ENCODE measurements around the gene KRT83. TPM values are rescaled to one million over a fixed set of nuclear protein-coding genes. Genes with fewer than 3 reads are reported as not detected.

The KRT83 gene
- total and polyA plus RNA-seq, 12 donors, result not detected

GRCh38 chr12:52312086-52312485 is 9.1 kb downstream of the KRT83 start:
- Histone ChIP-seq H3K4me1 (replicated peaks in 1 of 2) (no peaks in the 10 kb centered on the region), H3K4me3 (no peak overlapping the region), H3K27me3 (peaks cover 21% of the 10 kb centered on the region), H3K27ac (no peak overlapping the region), H3K9me3 (replicated peaks in 1 of 3) (no peaks in the 10 kb centered on the region), H3K36me3 (replicated peaks in 1 of 2) (no peaks in the 10 kb centered on the region)
- WGBS, 4 donors, result 50 to 65% (median 61%) methylated on average over 2 to 4 of the region's 4 CpGs
- intact Hi-C loops (cut with DNase I), result no loop called here
- no peak for DNase-seq
- TF ChIP-seq POLR2A (IDR thresholded peaks at IDR 0.05), result no peak
- TF ChIP-seq, protein P1, sequence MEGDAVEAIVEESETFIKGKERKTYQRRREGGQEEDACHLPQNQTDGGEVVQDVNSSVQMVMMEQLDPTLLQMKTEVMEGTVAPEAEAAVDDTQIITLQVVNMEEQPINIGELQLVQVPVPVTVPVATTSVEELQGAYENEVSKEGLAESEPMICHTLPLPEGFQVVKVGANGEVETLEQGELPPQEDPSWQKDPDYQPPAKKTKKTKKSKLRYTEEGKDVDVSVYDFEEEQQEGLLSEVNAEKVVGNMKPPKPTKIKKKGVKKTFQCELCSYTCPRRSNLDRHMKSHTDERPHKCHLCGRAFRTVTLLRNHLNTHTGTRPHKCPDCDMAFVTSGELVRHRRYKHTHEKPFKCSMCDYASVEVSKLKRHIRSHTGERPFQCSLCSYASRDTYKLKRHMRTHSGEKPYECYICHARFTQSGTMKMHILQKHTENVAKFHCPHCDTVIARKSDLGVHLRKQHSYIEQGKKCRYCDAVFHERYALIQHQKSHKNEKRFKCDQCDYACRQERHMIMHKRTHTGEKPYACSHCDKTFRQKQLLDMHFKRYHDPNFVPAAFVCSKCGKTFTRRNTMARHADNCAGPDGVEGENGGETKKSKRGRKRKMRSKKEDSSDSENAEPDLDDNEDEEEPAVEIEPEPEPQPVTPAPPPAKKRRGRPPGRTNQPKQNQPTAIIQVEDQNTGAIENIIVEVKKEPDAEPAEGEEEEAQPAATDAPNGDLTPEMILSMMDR (IDR thresholded peaks at IDR 0.05), result no peak

DNA sequence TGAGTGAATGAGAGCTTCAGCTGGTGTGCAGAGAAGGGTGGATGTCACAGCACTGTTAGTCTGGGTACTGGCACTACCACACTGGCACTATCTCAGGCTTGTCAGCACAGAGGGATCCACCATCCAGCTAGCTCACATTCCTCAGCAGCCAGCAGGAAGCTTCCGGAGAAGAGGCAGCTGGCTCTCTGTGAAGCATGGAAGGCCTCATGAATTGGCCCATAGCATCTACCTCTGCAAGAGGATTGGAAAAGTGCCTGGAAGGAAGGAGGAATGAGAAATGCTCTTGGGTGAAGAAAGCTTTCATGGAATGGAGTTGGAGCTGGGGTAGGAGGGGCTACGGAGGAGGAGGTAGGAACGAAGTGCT is 9.9 kb downstream of the KRT83 start:
- peaks cover 21% of the 10 kb centered on the region for H3K27me3 ChIP-seq
- H3K36me3 ChIP-seq (replicated peaks in 1 of 2), result no peaks in the 10 kb centered on the region
- H3K4me3 ChIP-seq, result no peak overlapping the region
- DNase-seq, result no peak
- no peaks in the 10 kb centered on the region for H3K4me1 ChIP-seq (replicated peaks in 1 of 2)
- H3K9me3 ChIP-seq (replicated peaks in 1 of 3), result no peaks in the 10 kb centered on the region
- no peak for TF ChIP-seq POLR2A (IDR thresholded peaks at IDR 0.05)
- TF ChIP-seq, protein P1 (IDR thresholded peaks at IDR 0.05), result no peak
- WGBS, 4 donors, result 76 to 86% (median 82%) methylated on average over 3 of the region's 3 CpGs
- H3K27ac ChIP-seq, result no peak overlapping the region
- intact Hi-C loops (cut with DNase I), result no loop called here

- no peak for TF ChIP-seq POLR2A (IDR thresholded peaks at IDR 0.05)
- TF ChIP-seq, protein P1 (IDR thresholded peaks at IDR 0.05), result no peak
- intact Hi-C loops (cut with DNase I), result no loop called here
- H3K9me3 ChIP-seq (replicated peaks in 1 of 3), result no peaks in the 10 kb centered on the region
- no peaks in the 10 kb centered on the region for H3K36me3 ChIP-seq (replicated peaks in 1 of 2)
- 75 to 85% (median 80%) methylated on average over 5 of the region's 5 CpGs for WGBS, 4 donors
- H3K27ac ChIP-seq, result no peak overlapping the region
- no peak overlapping the region for H3K4me3 ChIP-seq
- no peak for DNase-seq
- H3K27me3 ChIP-seq, result peaks cover 21% of the 10 kb centered on the region
- no peaks in the 10 kb centered on the region for H3K4me1 ChIP-seq (replicated peaks in 1 of 2)
These were observed 10.4 kb downstream of the KRT83 start for GRCh38 chr12:52310622-52311284.

DNA sequence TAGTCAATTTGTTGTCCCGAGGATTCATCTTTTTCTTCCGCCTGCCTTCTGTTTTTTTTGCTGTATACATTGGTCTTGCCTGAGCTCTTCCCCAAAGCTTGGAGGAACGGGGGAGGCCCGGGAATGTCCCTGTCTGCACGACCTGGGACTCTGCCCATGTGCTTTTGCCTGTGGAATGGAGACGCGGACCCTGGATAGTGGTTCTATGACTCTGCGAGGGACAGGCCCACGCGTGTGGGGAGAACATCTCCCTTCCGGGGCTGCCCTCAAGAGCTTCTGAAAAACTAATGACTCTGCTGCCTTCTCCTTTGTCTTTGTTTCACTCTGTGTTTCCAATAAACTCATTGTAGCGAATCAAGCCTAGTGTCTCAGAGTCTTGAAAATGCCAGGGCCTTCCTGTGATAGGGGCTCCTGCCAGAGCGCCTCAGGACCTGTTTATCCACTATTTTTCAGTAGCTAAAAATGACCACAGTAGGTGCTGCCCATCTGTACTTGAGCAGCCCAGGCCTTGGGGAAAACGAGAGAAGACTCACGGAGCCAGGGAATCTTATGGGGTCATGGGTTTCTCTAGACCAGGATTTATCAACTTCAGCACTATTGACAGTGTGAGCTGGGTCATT is 12.3 kb downstream of the KRT83 start:
- TF ChIP-seq, protein P1 (IDR thresholded peaks at IDR 0.05), result no peak
- no peak for TF ChIP-seq POLR2A (IDR thresholded peaks at IDR 0.05)
- intact Hi-C loops (cut with DNase I), result no loop called here
- Histone ChIP-seq H3K27me3 (peaks cover 21% of the 10 kb centered on the region), H3K4me3 (no peak overlapping the region), H3K9me3 (replicated peaks in 1 of 3) (no peaks in the 10 kb centered on the region), H3K27ac (no peak overlapping the region), H3K4me1 (replicated peaks in 1 of 2) (no peaks in the 10 kb centered on the region), H3K36me3 (replicated peaks in 1 of 2) (no peaks in the 10 kb centered on the region)
- WGBS, 4 donors, result 51 to 64% (median 61%) methylated on average over 15 of the region's 15 CpGs
- no peak for DNase-seq
